Osteoblast (primary cell): Measurements from ENCODE around the gene F11R. TPM values are rescaled to one million over a fixed set of nuclear protein-coding genes. Genes with fewer than 3 reads are reported as not detected.
"Not testable (repeated sequence)": the region's sequence is repeated elsewhere in the genome, so short reads cannot be mapped to it uniquely, and the experiment has no call there.

Source experiments
- DNase-seq: peaks from one replicate; pipeline ENCODE4 v3.0.0; 2011; ENCODE audit warnings: low spot score, mixed read lengths; ENCODE audit not compliant: insufficient read length; ENCODE audit errors: missing footprints
- H2AFZ ChIP-seq: 2 replicates; pipeline ENCODE4 v1.6.0; 2011; ENCODE audit warnings: mild to moderate bottlenecking, low read length
- H3K27ac ChIP-seq: 2 replicates; pipeline ENCODE4 v1.5.1; 2011; ENCODE audit warnings: mild to moderate bottlenecking, low read depth, low read length, moderate library complexity
- H3K27me3 ChIP-seq: 2 replicates; pipeline ENCODE4 v1.6.0; 2012; ENCODE audit warnings: mild to moderate bottlenecking, control low read depth, inconsistent platforms, low read length, moderate library complexity; ENCODE audit not compliant: insufficient read depth
- H3K36me3 ChIP-seq: 2 replicates; pipeline ENCODE4 v1.5.1; 2011; ENCODE audit warnings: mild to moderate bottlenecking, low read length, control low read depth, moderate library complexity; ENCODE audit not compliant: insufficient read depth
- H3K4me1 ChIP-seq: 2 replicates; pipeline ENCODE4 v1.5.1; 2011; ENCODE audit warnings: mild to moderate bottlenecking, low read length, control low read depth, moderate library complexity; ENCODE audit not compliant: insufficient read depth
- H3K4me2 ChIP-seq: 2 replicates; pipeline ENCODE4 v1.6.0; 2011; ENCODE audit warnings: mild to moderate bottlenecking, low read length; ENCODE audit not compliant: insufficient read depth
- H3K4me3 ChIP-seq: fragments of 200-600 bp; sonication (generic); 3 replicates; pipeline ENCODE4 v1.5.1; 2012; ENCODE audit warnings: mild to moderate bottlenecking, low read length, inconsistent platforms; ENCODE audit not compliant: insufficient read depth
- H3K79me2 ChIP-seq: 2 replicates; pipeline ENCODE4 v1.6.0; 2012; ENCODE audit warnings: mild to moderate bottlenecking, low read length, control low read depth, inconsistent platforms; ENCODE audit not compliant: insufficient read depth
- H3K9me3 ChIP-seq: 2 replicates; pipeline ENCODE4 v1.5.1; 2011; ENCODE audit warnings: low read depth, low read length, control low read depth
- H4K20me1 ChIP-seq: 2 replicates; pipeline ENCODE4 v1.6.0; 2012; ENCODE audit warnings: mild to moderate bottlenecking, low read length, control low read depth; ENCODE audit not compliant: insufficient read depth
- CTCF ChIP-seq: IDR thresholded peaks from 2 replicates; pipeline ENCODE4 v1.5.1; 2011; ENCODE audit warnings: mild to moderate bottlenecking, low read depth, low read length, moderate library complexity; ENCODE audit errors: extremely low read depth
- total RNA-seq: library from RNA; depleted of rRNA; stranded (reverse); fragments of >200 nt; gene quantifications from 2 replicates; pipeline ENCODE4 v1.2.3, GENCODE V29; 2012

F11R gene
- total RNA-seq, 1 donor = 0.72 TPM

GRCh38 chr1:161068306-161069234, 47.6 kb upstream of the F11R start:
- H3K79me2 ChIP-seq = no peaks in the 10 kb centered on the region
- no peak overlapping the region for H3K27ac ChIP-seq
- peak overlapping the region; percentile 35 for H2AFZ ChIP-seq
- no peaks in the 10 kb centered on the region for H3K4me1 ChIP-seq
- no peak overlapping the region for H3K4me2 ChIP-seq
- TF ChIP-seq CTCF = no peak
- H3K4me3 ChIP-seq = no peak overlapping the region
- H3K9me3 ChIP-seq = no peaks in the 10 kb centered on the region
- H4K20me1 ChIP-seq = no peaks in the 10 kb centered on the region
- no peaks in the 10 kb centered on the region for H3K36me3 ChIP-seq
- peak; percentile 66 for DNase-seq
- peaks cover 8% of the 10 kb centered on the region for H3K27me3 ChIP-seq

- H2AFZ ChIP-seq = no peak overlapping the region
- no peaks in the 10 kb centered on the region for H4K20me1 ChIP-seq
- no peaks in the 10 kb centered on the region for H3K36me3 ChIP-seq
- peaks cover 11% of the 10 kb centered on the region for H3K27me3 ChIP-seq
- no peak overlapping the region for H3K27ac ChIP-seq
- H3K4me2 ChIP-seq = no peak overlapping the region
- H3K9me3 ChIP-seq = no peaks in the 10 kb centered on the region
- H3K79me2 ChIP-seq = no peaks in the 10 kb centered on the region
- no peak for TF ChIP-seq CTCF
- no peak overlapping the region for H3K4me3 ChIP-seq
- H3K4me1 ChIP-seq = no peaks in the 10 kb centered on the region
- no peak for DNase-seq
Observed at GRCh38 chr1:161066694-161067093, 45.7 kb upstream of the F11R start.

GRCh38 chr1:161065681-161066080, 44.7 kb upstream of the F11R start:
- H3K79me2 ChIP-seq, H3K36me3 ChIP-seq, H3K4me3 ChIP-seq, H4K20me1 ChIP-seq, DNase-seq, H3K4me1 ChIP-seq, H2AFZ ChIP-seq, H3K27ac ChIP-seq, H3K9me3 ChIP-seq, H3K4me2 ChIP-seq: not testable (repeated sequence)
- peaks cover 11% of the 10 kb centered on the region for H3K27me3 ChIP-seq

GRCh38 chr1:161063936-161064335, 43.0 kb upstream of the F11R start:
- H3K4me3 ChIP-seq, H3K36me3 ChIP-seq, H3K4me1 ChIP-seq, H3K4me2 ChIP-seq, H3K9me3 ChIP-seq, H2AFZ ChIP-seq, H4K20me1 ChIP-seq, H3K27ac ChIP-seq, H3K79me2 ChIP-seq, DNase-seq: not testable (repeated sequence)
- peaks cover 11% of the 10 kb centered on the region for H3K27me3 ChIP-seq

GRCh38 chr1:161061419-161061818, 40.5 kb upstream of the F11R start:
- peaks cover 11% of the 10 kb centered on the region for H3K27me3 ChIP-seq
- DNase-seq = peak; percentile 3
- no peak overlapping the region for H3K4me2 ChIP-seq
- TF ChIP-seq CTCF = no peak
- H4K20me1 ChIP-seq = no peaks in the 10 kb centered on the region
- H3K27ac ChIP-seq = no peak overlapping the region
- H3K36me3 ChIP-seq = no peaks in the 10 kb centered on the region
- no peaks in the 10 kb centered on the region for H3K79me2 ChIP-seq
- no peak overlapping the region for H2AFZ ChIP-seq
- H3K4me1 ChIP-seq = no peaks in the 10 kb centered on the region
- no peaks in the 10 kb centered on the region for H3K9me3 ChIP-seq
- no peak overlapping the region for H3K4me3 ChIP-seq
